ENCODE data around the gene BTN1A1.
"Not testable (repeated sequence)": the region's sequence is repeated elsewhere in the genome, so short reads cannot be mapped to it uniquely, and the experiment has no call there.

BTN1A1 gene, protein sequence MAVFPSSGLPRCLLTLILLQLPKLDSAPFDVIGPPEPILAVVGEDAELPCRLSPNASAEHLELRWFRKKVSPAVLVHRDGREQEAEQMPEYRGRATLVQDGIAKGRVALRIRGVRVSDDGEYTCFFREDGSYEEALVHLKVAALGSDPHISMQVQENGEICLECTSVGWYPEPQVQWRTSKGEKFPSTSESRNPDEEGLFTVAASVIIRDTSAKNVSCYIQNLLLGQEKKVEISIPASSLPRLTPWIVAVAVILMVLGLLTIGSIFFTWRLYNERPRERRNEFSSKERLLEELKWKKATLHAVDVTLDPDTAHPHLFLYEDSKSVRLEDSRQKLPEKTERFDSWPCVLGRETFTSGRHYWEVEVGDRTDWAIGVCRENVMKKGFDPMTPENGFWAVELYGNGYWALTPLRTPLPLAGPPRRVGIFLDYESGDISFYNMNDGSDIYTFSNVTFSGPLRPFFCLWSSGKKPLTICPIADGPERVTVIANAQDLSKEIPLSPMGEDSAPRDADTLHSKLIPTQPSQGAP

GRCh38 chr6:26500102-26500501 lies at the start of gene BTN1A1:
Gene BTN1A1 (plus strand): TSS chr6:26500303. CDS start chr6:26501287, 984 bp downstream.
- no peak for DNase-seq

- peak; percentile 65 for DNase-seq
Measured at GRCh38 chr6:26452631-26453235, 47.4 kb upstream of the BTN1A1 start.

DNA sequence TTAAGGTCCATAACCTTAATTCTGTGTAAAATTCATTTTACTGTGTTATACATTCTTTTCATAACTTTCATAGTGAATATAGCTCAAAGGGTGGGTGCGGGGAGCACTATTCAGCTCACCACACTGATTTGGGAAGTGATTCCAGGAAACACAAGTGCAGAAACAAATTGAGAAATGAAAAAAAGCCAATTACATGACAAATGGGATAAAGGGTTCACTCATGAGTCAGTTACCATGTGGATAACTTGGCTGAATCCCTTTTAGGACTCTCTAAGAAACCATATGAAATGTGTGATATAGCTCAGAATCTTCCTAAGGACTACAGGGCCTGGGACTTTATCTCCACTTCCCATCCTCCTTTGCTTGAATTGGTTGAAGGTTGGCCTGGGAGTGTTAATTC lies 45.5 kb upstream of the BTN1A1 start:
- no peak for DNase-seq

DNA sequence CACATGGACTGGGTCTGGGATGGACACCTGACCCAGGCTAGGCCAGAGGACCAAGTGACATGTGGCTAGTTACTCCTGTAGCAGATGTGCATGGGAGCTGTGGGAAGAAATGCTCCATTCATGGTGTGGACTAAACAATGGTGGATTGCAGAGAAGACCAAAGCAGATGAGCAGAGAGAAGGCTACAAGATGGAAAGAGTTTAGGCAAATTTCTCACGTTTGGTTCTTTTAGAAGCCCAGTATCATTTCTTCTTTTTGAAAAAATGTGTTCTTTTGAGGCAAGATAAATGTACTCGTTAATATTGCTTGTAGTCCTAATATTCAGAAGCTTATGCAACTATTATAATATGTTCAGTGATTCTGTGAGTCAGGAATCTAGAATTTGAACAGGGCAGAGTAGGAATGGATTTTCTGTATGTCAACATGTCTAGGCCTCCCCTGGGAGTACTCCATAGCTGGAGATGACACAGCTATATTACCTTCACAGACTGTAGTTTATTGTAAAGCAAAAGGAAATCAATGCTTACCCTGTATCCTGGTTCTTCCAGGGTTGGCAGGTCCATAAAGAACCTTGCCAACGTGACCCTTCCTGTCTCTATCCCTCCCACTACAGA lies 44.6 kb upstream of the BTN1A1 start:
- no peak for DNase-seq

- DNase-seq = no peak
Measured at GRCh38 chr6:26457264-26457805, 42.8 kb upstream of the BTN1A1 start.

DNA sequence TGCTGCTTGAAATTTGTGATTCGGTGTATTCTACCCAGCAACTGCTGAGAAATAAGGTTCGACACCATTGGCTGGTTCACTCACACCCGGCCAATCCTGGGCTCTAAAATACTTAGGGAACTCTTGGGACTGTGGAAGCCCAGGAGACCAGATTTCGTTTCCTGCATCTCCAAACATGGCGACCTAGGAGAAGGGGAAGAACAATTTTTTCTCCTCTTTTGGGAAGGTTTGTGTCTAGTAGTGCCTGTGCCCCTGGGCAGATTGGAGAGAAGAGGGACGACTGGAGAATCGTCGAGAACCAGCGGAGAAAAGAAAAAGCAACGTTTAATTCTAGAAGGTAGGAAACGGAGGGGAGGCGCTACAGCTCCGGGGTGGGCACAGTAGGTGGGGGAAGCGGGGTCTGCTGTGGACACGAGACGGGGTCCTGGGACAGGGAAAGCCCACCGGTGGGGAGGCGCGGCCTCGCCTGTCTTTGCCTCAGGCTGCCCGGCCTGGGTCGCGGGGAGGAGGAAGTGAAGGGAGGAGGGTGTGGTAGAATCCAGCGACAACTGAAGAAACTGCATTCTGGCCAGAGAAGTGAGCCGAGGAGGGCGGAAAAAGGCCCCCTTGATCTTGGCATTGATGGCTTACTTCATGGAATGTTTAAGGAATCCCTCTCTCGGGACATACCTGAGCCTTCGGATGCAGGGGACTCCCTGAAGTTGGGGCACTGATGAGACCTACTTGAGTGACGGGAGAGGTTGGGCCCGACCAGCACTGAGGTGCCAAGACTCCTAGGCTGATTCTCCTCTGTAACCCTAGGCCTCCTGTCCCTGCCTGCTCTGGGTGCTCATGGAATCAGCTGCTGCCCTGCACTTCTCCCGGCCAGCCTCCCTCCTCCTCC lies 42.1 kb upstream of the BTN1A1 start, which contains the start of gene BTN2A1:
BTN2A1 (plus strand) TSS at position 150 of the 883 bp plus-strand sequence; CDS start at position 832, 682 bp downstream.
- peak; percentile 93 for DNase-seq

- DNase-seq = no peak
Measured at GRCh38 chr6:26459023-26459810, 40.9 kb upstream of the BTN1A1 start.

DNA sequence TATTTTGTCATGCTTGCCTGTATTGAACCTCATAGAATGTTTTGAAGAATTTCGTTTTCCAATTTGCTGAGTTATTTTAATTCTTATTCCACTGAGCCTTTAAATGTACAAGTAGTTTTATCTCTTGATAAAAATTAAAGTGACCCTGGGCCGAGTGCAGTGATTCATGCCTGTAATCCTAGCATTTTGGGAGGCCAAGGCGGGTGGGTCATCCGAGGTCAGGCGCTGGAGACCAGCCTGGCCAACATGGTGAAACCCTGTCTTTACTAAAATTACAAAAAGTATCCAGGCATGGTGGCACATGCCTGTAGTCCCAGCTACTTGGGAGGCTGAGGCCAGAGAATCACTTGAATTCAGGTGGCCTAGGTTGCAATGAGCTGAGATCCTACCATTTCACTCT lies 38.8 kb upstream of the BTN1A1 start:
- DNase-seq = not testable (repeated sequence)

DNA sequence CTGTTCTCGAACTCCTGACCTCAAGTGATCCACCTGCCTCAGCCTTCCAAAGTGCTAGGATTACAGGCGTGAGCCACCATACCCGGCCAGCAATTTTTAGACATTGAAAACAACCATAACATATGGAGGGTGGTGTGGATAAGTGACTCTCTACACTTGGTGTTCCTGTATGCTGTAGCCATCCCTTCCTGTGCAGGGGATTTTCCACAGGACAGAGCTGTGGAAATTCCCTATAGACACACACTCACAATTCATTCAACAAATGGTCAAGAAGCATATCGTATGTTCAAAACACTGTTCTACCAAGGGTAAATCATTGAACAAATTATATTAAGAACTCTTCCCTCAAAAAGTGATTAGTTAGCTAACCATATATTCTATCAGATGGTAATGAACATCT lies 36.1 kb upstream of the BTN1A1 start:
- no peak for DNase-seq

- no peak for DNase-seq
Measured at GRCh38 chr6:26464416-26465131, 35.5 kb upstream of the BTN1A1 start.

GRCh38 chr6:26465776-26466175 lies 34.3 kb upstream of the BTN1A1 start:
- DNase-seq = no peak

DNA sequence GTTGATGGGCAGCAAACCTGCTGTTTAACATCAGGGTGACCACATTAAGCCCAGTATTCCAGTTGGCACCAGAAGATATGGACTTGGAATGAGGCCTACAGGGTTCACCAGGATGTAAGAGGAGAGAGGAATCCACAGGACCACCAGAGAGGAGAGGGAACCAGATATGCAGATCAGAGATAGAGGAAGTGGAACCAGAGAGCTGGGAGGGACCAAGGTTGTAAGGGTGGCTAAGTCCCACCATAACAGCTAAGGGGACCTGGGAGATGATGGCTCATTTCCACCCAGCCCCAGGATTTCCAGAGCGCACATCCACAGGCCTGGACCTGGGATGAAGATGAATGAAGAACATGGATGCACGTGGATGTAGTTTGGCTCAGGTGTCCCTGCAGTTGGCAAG lies 31.3 kb upstream of the BTN1A1 start:
- no peak for DNase-seq

DNA sequence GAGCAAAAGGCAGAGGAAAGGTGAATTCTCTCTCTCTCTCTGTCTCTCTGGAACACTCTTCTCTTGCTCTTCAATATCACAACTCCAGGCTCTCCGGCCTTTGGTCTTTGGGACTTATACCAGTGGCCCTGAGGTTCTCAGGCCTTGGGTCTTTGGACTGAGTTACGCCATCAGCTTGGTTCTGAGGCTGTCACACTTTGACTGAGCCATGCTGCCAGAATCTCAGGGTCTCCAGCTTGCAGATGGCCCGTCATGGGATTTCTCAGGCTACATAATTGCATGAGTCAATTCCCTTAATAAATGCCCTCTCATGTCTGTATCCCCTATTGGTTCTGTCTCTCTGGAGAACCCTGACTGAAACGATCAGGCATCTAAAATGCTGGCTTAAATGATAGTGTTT lies 29.5 kb upstream of the BTN1A1 start:
- no peak for DNase-seq

- no peak for DNase-seq
Measured at GRCh38 chr6:26471970-26472369, 28.1 kb upstream of the BTN1A1 start.

GRCh38 chr6:26472549-26473290 lies 27.4 kb upstream of the BTN1A1 start:
- DNase-seq = no peak

DNA sequence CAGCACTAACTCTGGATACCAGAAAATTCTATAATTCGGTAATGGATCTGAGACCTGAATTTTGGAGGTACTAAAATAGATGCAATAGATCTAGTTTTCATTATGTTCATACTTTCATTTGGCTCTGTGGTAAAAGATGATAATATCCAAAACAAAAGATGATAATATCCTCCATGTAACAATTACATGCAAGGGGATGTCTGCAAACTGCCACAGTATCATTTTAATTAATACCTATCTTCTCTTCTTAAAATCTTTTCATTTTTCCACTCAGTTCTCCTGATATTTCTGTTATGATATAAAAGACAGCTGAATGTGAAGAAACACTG lies 26.7 kb upstream of the BTN1A1 start:
- DNase-seq = no peak

GRCh38 chr6:26473758-26474438 lies 26.2 kb upstream of the BTN1A1 start:
- DNase-seq = peak; percentile 95

- no peak for DNase-seq
Measured at GRCh38 chr6:26474439-26474881, 25.6 kb upstream of the BTN1A1 start.
